Measurements from ENCODE around the gene BCL2.

The BCL2 gene

GRCh38 chr18:63313396-63313917, 6.1 kb downstream of the BCL2 start:
- H3K79me2 ChIP-seq (ENCODE audit: insufficient read depth, low read depth), result peaks cover 87% of the 10 kb centered on the region
- TF ChIP-seq CTCF (conservative IDR thresholded peaks at IDR 0.05; ENCODE audit: low read depth, low read length), result no peak
- peaks cover 92% of the 10 kb centered on the region for H3K4me1 ChIP-seq (ENCODE audit: low read depth, poor library complexity, severe bottlenecking)
- 0 out of 2 replicates have a peak, but pooled peaks cover 6% of the 10 kb centered on the region for H4K20me1 ChIP-seq (ENCODE audit: insufficient read depth)
- no peaks in the 10 kb centered on the region for H3K36me3 ChIP-seq (ENCODE audit: insufficient read depth)
- no peak overlapping the region for H3K4me3 ChIP-seq (IDR thresholded peaks at IDR 0.05; ENCODE audit: insufficient read depth, low read depth, low read length)
- no peak overlapping the region for H2AFZ ChIP-seq (ENCODE audit: low read depth)
- H3K4me2 ChIP-seq, result no peak overlapping the region
- no peak overlapping the region for H3K9ac ChIP-seq
- no peaks in the 10 kb centered on the region for H3K27me3 ChIP-seq (ENCODE audit: insufficient read depth, low read depth)
- H3K27ac ChIP-seq, result no peak overlapping the region

GRCh38 chr18:63312737-63313395, 6.7 kb downstream of the BCL2 start:
- H3K36me3 ChIP-seq (ENCODE audit: insufficient read depth), result no peaks in the 10 kb centered on the region
- no peak overlapping the region for H3K27ac ChIP-seq
- no peak for TF ChIP-seq CTCF (conservative IDR thresholded peaks at IDR 0.05; ENCODE audit: low read depth, low read length)
- no peak overlapping the region for H3K4me2 ChIP-seq
- peaks cover 86% of the 10 kb centered on the region for H3K79me2 ChIP-seq (ENCODE audit: insufficient read depth, low read depth)
- no peak overlapping the region for H2AFZ ChIP-seq (ENCODE audit: low read depth)
- 0 out of 2 replicates have a peak, but pooled peaks cover 6% of the 10 kb centered on the region for H4K20me1 ChIP-seq (ENCODE audit: insufficient read depth)
- peaks cover 98% of the 10 kb centered on the region for H3K4me1 ChIP-seq (ENCODE audit: low read depth, poor library complexity, severe bottlenecking)
- H3K9ac ChIP-seq, result no peak overlapping the region
- no peaks in the 10 kb centered on the region for H3K27me3 ChIP-seq (ENCODE audit: insufficient read depth, low read depth)
- H3K4me3 ChIP-seq (IDR thresholded peaks at IDR 0.05; ENCODE audit: insufficient read depth, low read depth, low read length), result no peak overlapping the region

DNA sequence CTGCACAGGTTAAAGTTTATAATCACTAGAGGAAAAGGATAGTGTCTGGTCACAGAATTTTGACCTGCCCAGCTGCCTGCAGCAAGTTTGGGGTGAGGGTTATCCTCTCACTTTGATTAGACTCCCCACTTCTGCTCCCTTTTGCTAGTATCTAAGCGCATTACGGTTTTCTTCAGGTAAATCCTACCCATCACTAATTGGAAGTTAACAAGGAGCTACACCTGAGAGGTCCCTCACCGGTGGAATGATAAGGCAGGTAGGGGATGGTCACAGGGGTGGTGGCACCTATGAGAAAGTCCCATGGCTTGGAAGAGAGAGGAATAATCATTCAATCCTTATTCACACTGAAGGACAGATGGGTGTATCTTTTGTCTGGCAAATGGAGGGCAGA, 7.6 kb downstream of the BCL2 start:
- H3K27me3 ChIP-seq (ENCODE audit: insufficient read depth, low read depth), result no peaks in the 10 kb centered on the region
- TF ChIP-seq CTCF (conservative IDR thresholded peaks at IDR 0.05; ENCODE audit: low read depth, low read length), result no peak
- no peak overlapping the region for H2AFZ ChIP-seq (ENCODE audit: low read depth)
- no peak overlapping the region for H3K27ac ChIP-seq
- peaks cover 86% of the 10 kb centered on the region for H3K79me2 ChIP-seq (ENCODE audit: insufficient read depth, low read depth)
- peaks cover 98% of the 10 kb centered on the region for H3K4me1 ChIP-seq (ENCODE audit: low read depth, poor library complexity, severe bottlenecking)
- no peaks in the 10 kb centered on the region for H4K20me1 ChIP-seq (ENCODE audit: insufficient read depth)
- H3K9ac ChIP-seq, result no peak overlapping the region
- H3K4me3 ChIP-seq (IDR thresholded peaks at IDR 0.05; ENCODE audit: insufficient read depth, low read depth, low read length), result no peak overlapping the region
- H3K4me2 ChIP-seq, result no peak overlapping the region
- no peaks in the 10 kb centered on the region for H3K36me3 ChIP-seq (ENCODE audit: insufficient read depth)

DNA sequence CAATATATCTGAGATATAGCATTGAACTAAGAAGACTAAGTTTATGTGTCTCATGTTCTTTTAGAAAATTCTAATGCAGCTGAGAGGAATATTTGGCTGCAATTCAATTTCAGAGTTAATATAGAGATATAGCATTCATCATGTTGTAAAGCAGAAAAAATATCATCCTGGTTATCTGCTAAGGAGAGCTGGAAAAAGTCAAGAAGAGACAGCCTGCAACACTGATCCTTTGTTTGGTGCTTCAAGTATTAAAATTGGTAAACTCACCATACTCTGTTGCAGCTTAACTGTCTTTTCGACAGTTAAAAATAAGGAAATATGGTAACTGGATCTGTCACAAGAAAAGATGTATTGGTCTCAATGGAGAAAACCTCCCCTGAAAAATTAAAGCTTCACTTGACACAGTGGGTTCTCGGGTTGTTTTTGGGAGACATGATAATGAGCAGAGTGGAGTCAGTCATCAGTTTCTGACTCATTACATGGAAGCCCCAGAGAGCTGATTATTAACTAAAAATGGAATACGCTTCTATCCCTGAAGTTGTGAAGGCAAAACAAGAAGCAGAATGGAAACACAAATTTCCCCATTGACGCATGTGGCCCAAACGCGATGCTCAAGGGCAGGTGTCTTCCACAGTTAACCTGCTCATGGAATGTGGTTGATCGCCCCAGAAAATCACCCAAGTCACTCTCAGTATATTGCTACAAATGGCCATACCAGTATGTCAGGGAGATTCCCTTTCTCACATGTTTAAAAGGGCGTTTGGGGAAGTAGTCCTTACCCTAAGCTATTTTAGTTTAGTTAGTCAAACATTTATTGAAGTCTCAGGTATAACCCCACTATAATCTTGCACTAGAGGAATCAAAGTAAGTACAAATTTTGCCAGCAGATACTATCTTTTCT, 8.2 kb downstream of the BCL2 start:
- no peak for TF ChIP-seq CTCF (conservative IDR thresholded peaks at IDR 0.05; ENCODE audit: low read depth, low read length)
- H3K27me3 ChIP-seq (ENCODE audit: insufficient read depth, low read depth), result no peaks in the 10 kb centered on the region
- no peaks in the 10 kb centered on the region for H4K20me1 ChIP-seq (ENCODE audit: insufficient read depth)
- H3K4me2 ChIP-seq, result no peak overlapping the region
- H3K4me1 ChIP-seq (ENCODE audit: low read depth, poor library complexity, severe bottlenecking), result peaks cover 96% of the 10 kb centered on the region
- no peak overlapping the region for H3K4me3 ChIP-seq (IDR thresholded peaks at IDR 0.05; ENCODE audit: insufficient read depth, low read depth, low read length)
- peaks cover 86% of the 10 kb centered on the region for H3K79me2 ChIP-seq (ENCODE audit: insufficient read depth, low read depth)
- H2AFZ ChIP-seq (ENCODE audit: low read depth), result no peak overlapping the region
- no peaks in the 10 kb centered on the region for H3K36me3 ChIP-seq (ENCODE audit: insufficient read depth)
- H3K9ac ChIP-seq, result no peak overlapping the region
- H3K27ac ChIP-seq, result no peak overlapping the region

Measured in KMS-11 (cell line).